Neuron (in vitro differentiated cells): ENCODE measurements around the gene IGSF21.

Experiments
- H2AFZ ChIP-seq: one replicate; pipeline ENCODE4 v1.6.1; 2013; ENCODE audit warnings: low read depth, mild to moderate bottlenecking, inconsistent platforms, low read length, moderate library complexity
- H3K27me3 ChIP-seq: one replicate; pipeline ENCODE4 v1.6.1; 2013; ENCODE audit warnings: low read length; ENCODE audit not compliant: insufficient read depth
- H3K36me3 ChIP-seq: one replicate; pipeline ENCODE4 v1.6.1; 2013; ENCODE audit warnings: low read length; ENCODE audit not compliant: insufficient read depth
- H3K4me1 ChIP-seq: one replicate; pipeline ENCODE4 v1.6.1; 2013; ENCODE audit warnings: low read length; ENCODE audit not compliant: insufficient read depth
- H3K4me3 ChIP-seq: 2 replicates; pipeline ENCODE4 v1.5.1; 2013; ENCODE audit warnings: mild to moderate bottlenecking, low read length, moderate library complexity
- H3K9me3 ChIP-seq: one replicate; pipeline ENCODE4 v1.6.1; 2013; ENCODE audit warnings: low read length

IGSF21 gene

GRCh38 chr1:18103788-18104421, 3.7 kb upstream of the IGSF21 start:
- Histone ChIP-seq H3K27me3 (peaks cover 34% of the 10 kb centered on the region), H3K4me1 (no peaks in the 10 kb centered on the region), H3K36me3 (no peaks in the 10 kb centered on the region), H2AFZ (no peak overlapping the region), H3K4me3 (no peak overlapping the region), H3K9me3 (no peaks in the 10 kb centered on the region)

GRCh38 chr1:18104546-18105100, 3.0 kb upstream of the IGSF21 start:
- H2AFZ ChIP-seq, result no peak overlapping the region
- H3K27me3 ChIP-seq, result peaks cover 41% of the 10 kb centered on the region
- H3K4me3 ChIP-seq, result no peak overlapping the region
- no peaks in the 10 kb centered on the region for H3K36me3 ChIP-seq
- H3K9me3 ChIP-seq, result no peaks in the 10 kb centered on the region
- no peaks in the 10 kb centered on the region for H3K4me1 ChIP-seq

GRCh38 chr1:18105196-18105595, 2.4 kb upstream of the IGSF21 start:
- Histone ChIP-seq H3K4me3 (no peak overlapping the region), H3K27me3 (peaks cover 47% of the 10 kb centered on the region), H3K36me3 (no peaks in the 10 kb centered on the region)

GRCh38 chr1:18108299-18109057, 880 bp downstream of the IGSF21 start:
- Histone ChIP-seq H3K4me3 (no peak overlapping the region), H2AFZ (no peak overlapping the region), H3K4me1 (no peaks in the 10 kb centered on the region), H3K9me3 (no peaks in the 10 kb centered on the region), H3K27me3 (peaks cover 78% of the 10 kb centered on the region), H3K36me3 (no peaks in the 10 kb centered on the region)

More at GRCh38 chr1:18105196-18105595, 2.4 kb upstream of the IGSF21 start:
- no peaks in the 10 kb centered on the region for H3K4me1 ChIP-seq
- no peaks in the 10 kb centered on the region for H3K9me3 ChIP-seq
- H2AFZ ChIP-seq, result no peak overlapping the region

GRCh38 chr1:18109058-18109755, 1.6 kb downstream of the IGSF21 start:
- Histone ChIP-seq H3K4me1 (no peaks in the 10 kb centered on the region), H3K36me3 (no peaks in the 10 kb centered on the region), H3K4me3 (no peak overlapping the region), H3K9me3 (no peaks in the 10 kb centered on the region), H2AFZ (no peak overlapping the region), H3K27me3 (peaks cover 80% of the 10 kb centered on the region)

- Histone ChIP-seq H3K4me3 (no peak overlapping the region), H2AFZ (no peak overlapping the region), H3K9me3 (no peaks in the 10 kb centered on the region), H3K27me3 (peaks cover 81% of the 10 kb centered on the region), H3K36me3 (no peaks in the 10 kb centered on the region), H3K4me1 (no peaks in the 10 kb centered on the region)
Measured at GRCh38 chr1:18109756-18110597, 2.4 kb downstream of the IGSF21 start.

GRCh38 chr1:18110598-18110939, 3.0 kb downstream of the IGSF21 start:
- H3K27me3 ChIP-seq, result peaks cover 76% of the 10 kb centered on the region
- no peak overlapping the region for H2AFZ ChIP-seq
- no peaks in the 10 kb centered on the region for H3K9me3 ChIP-seq
- no peak overlapping the region for H3K4me3 ChIP-seq
- H3K4me1 ChIP-seq, result no peaks in the 10 kb centered on the region
- no peaks in the 10 kb centered on the region for H3K36me3 ChIP-seq

- no peaks in the 10 kb centered on the region for H3K36me3 ChIP-seq
- peaks cover 72% of the 10 kb centered on the region for H3K27me3 ChIP-seq
- no peaks in the 10 kb centered on the region for H3K9me3 ChIP-seq
- H2AFZ ChIP-seq, result no peak overlapping the region
- no peaks in the 10 kb centered on the region for H3K4me1 ChIP-seq
- no peak overlapping the region for H3K4me3 ChIP-seq
Measured at GRCh38 chr1:18110968-18111367, 3.4 kb downstream of the IGSF21 start.

- Histone ChIP-seq H2AFZ (no peak overlapping the region), H3K4me1 (no peaks in the 10 kb centered on the region), H3K27me3 (peaks cover 65% of the 10 kb centered on the region), H3K36me3 (no peaks in the 10 kb centered on the region), H3K9me3 (no peaks in the 10 kb centered on the region), H3K4me3 (no peak overlapping the region)
Measured at GRCh38 chr1:18111605-18112297, 4.2 kb downstream of the IGSF21 start.

- Histone ChIP-seq H3K9me3 (no peaks in the 10 kb centered on the region), H2AFZ (no peak overlapping the region), H3K36me3 (no peaks in the 10 kb centered on the region), H3K4me3 (no peak overlapping the region), H3K4me1 (no peaks in the 10 kb centered on the region), H3K27me3 (peaks cover 58% of the 10 kb centered on the region)
Measured at GRCh38 chr1:18112611-18113010, 5.0 kb downstream of the IGSF21 start.

GRCh38 chr1:18114726-18115410, 7.3 kb downstream of the IGSF21 start:
- Histone ChIP-seq H3K27me3 (peaks cover 43% of the 10 kb centered on the region), H3K4me3 (no peak overlapping the region), H3K4me1 (no peaks in the 10 kb centered on the region), H2AFZ (no peak overlapping the region), H3K36me3 (no peaks in the 10 kb centered on the region), H3K9me3 (no peaks in the 10 kb centered on the region)

GRCh38 chr1:18116777-18117176, 9.2 kb downstream of the IGSF21 start:
- no peak overlapping the region for H2AFZ ChIP-seq
- H3K27me3 ChIP-seq, result peaks cover 24% of the 10 kb centered on the region
- H3K9me3 ChIP-seq, result no peaks in the 10 kb centered on the region
- H3K4me3 ChIP-seq, result no peak overlapping the region
- H3K4me1 ChIP-seq, result no peaks in the 10 kb centered on the region
- no peaks in the 10 kb centered on the region for H3K36me3 ChIP-seq
